Fibroblast of pulmonary artery (primary cell): ENCODE data around the gene RBM20.
A peak's percentile ranks its signal among the peaks of the same experiment; 100 is the strongest.

ENCODE experiments used
- DNase-seq: peaks from one replicate; pipeline ENCODE4 v3.0.0-alpha.2; 2010; ENCODE audit warnings: low read depth
- H3K4me3 ChIP-seq: replicated peaks from 2 replicates; pipeline ENCODE4 v1.5.1; 2011; ENCODE audit warnings: low read depth, mild to moderate bottlenecking, control low read depth, low read length, moderate library complexity
- CTCF ChIP-seq: IDR thresholded peaks from 2 replicates; pipeline ENCODE4 v1.5.1; 2011; ENCODE audit warnings: mild to moderate bottlenecking, control low read depth, low read length, inconsistent platforms; ENCODE audit errors: missing control alignments

RBM20 gene

GRCh38 chr10:110650265-110650668 lies 6.1 kb downstream of the RBM20 start:
- H3K4me3 ChIP-seq: no peak overlapping the region
- no peak for DNase-seq
- TF ChIP-seq CTCF: no peak

DNA sequence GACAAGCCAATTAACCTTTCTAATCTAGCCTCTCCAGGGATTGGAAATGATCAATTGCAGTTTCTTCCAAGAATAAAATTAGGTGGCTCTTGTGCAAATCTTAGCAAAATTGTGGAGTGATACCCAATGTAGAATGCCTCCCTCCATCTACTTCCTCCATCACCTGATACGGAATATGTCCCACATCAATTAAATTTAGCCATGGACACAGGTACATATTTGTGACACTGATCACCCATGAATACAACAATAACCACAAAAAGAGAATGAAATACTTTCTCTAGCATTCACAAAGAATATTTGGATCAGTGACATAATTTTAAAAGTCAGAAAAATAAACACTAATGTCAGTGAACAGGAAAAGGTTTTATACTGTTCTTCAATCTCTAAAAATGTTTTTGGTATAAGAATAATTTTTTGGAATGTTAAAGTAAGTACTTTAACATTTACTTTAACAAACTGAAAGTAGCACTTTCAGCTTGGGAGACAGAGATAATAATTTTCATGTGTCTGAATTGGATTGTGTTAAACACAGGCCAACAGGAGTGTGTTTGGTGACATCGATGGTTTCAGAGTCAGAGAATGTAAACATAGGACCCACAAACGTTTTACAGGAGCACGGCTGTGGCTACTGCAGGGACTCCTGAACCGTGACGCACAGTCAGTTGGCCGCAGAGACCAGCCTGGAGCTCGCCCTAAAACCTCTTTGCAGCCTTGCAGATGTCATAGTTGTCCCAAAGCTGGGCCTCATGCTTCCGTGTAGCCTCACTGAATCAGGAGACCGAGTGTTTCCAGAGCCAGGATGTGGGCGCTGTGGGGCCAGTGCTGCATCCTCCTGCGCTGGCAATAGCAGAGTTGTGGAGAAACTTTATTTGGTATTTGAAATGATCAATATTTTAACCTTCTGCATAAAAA lies 7.2 kb downstream of the RBM20 start:
- DNase-seq: peak; percentile 26

DNA sequence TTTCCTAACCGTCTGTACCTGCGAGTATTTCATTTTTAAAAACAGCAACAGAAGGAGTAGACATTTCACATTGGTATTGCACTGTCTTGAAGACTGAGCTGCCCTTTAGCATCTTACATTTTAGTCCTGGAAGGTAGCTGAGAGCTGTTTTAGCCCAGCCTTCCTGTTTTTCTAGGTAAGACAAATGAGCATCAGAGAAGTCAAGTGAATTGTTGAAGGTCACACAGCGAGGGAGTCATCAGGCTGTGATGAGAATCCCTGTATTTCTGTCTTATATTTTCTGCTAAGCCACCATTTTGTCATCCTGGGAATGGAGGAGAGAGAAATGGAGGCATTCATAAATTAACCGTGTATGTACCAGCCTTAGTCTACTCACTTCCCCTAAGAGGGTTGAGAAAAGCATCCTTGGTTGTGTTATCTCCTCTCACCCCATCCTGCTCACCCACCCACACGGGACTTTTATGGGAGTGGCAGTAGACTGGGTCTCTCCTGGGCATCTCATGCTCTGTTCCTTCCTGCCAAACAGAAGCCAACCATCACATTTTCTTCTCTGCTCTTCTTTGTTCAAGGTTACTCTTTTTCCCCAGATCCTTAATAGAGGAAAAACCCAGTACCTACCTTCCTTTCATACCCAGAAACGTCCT lies 8.5 kb downstream of the RBM20 start:
- H3K4me3 ChIP-seq: no peak overlapping the region
- TF ChIP-seq CTCF: no peak
- no peak for DNase-seq

More for the DNA sequence above, 7.2 kb downstream of the RBM20 start:
- no peak for TF ChIP-seq CTCF
- no peak overlapping the region for H3K4me3 ChIP-seq

DNA sequence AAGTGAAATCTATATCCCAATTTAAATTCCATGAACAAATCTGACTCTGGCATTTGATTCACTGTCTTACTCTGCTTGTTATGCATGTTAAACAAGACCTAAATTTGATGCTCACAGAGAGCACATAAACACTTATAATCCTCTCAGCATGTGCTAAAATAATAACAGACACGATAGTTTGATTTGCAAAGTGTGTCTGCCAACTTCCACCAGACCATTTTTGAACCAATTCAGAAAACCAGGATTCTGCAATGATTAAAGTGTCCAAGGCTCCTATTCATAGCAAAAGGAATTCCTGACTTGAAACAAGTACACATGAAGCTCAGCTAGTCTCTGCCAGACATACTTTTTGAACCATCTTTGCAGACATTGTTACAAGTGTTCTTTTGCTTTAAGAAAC lies 11.2 kb downstream of the RBM20 start:
- no peak overlapping the region for H3K4me3 ChIP-seq
- no peak for DNase-seq
- no peak for TF ChIP-seq CTCF

DNA sequence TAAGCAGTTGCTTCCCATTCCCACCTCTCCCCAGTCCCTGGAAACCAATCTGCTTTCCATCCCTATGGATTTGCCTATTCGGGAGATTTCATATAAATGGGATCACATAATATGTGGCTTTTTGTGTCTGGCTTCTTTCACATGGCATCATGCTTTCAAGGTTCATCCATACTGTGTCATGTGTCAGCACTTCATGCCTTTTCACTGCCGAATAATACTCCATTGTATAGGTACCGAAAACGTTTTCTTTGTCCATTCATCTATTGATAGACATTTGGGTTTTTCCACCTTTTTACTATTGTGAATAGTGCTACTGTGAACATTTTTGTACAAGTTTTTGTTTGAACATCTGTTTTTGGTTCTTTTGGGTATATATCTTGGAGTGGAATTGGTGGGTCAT lies 12.5 kb downstream of the RBM20 start:
- H3K4me3 ChIP-seq: no peak overlapping the region
- DNase-seq: no peak
- TF ChIP-seq CTCF: no peak

DNA sequence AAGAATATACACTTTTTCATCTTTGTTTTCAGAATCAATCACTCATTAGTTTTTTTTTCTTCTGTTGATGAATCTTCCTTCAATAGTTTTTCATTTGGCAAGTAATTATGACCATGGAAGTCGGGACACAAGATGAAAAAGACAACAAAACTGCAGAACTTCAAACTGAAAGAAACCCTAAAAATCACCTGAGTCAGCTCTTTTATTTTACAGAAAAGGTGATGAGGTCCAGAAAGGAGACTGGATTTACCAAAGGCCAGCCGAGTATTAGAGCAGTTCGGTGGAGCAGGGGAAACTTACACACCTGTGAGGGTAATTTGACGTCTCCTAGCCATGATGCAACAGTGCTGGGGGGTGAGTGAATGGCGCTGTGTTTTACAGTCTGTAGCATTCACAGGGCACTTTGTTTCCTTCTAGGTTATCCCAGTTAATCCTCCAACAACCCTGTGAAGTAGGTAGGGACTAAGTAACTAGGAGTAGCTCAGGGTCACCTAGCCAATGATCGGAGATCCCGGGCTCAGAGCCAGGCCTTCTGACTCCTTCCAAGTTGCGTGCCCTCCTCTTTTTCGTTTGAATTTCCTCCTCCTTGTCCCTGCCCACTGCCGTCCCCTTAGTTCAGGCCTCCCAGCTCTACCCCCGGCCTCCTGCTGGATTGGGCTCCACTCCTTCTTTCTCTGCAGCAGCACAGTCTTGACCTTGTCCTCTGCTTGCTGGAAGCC lies 14.0 kb downstream of the RBM20 start:
- no peak for DNase-seq
- H3K4me3 ChIP-seq: no peak overlapping the region
- no peak for TF ChIP-seq CTCF
